Endodermal cell (in vitro differentiated cells): Measurements from ENCODE around the gene GNAZ. TPM values are rescaled to one million over a fixed set of nuclear protein-coding genes. Genes with fewer than 3 reads are reported as not detected.
A peak's percentile ranks its signal among the peaks of the same experiment; 100 is the strongest.

ENCODE experiments used
- DNase-seq: peaks from one replicate; pipeline ENCODE4 v3.0.0-alpha.2; 2017
- H3K27ac ChIP-seq: 2 replicates; pipeline ENCODE4 v1.5.1; 2013; ENCODE audit warnings: mild to moderate bottlenecking, low read depth, low read length, moderate library complexity
- H3K27me3 ChIP-seq: 2 replicates; pipeline ENCODE4 v1.6.1; 2013; ENCODE audit warnings: mild to moderate bottlenecking, low read length, moderate library complexity; ENCODE audit not compliant: insufficient read depth, control insufficient read depth, poor library complexity, severe bottlenecking
- H3K36me3 ChIP-seq: 2 replicates; pipeline ENCODE4 v1.7.0; 2013; ENCODE audit warnings: mild to moderate bottlenecking, low read length, moderate library complexity; ENCODE audit not compliant: control insufficient read depth, insufficient read depth
- H3K4me1 ChIP-seq: one replicate; pipeline ENCODE4 v1.7.0; 2013; ENCODE audit warnings: low read length; ENCODE audit not compliant: control insufficient read depth, insufficient read depth
- H3K4me3 ChIP-seq: 2 replicates; pipeline ENCODE4 v1.5.1; 2013; ENCODE audit warnings: mild to moderate bottlenecking, low read length, moderate library complexity
- H3K9ac ChIP-seq: 2 replicates; pipeline ENCODE4 v1.6.1; 2013; ENCODE audit warnings: mild to moderate bottlenecking, low read length, moderate library complexity; ENCODE audit not compliant: poor library complexity, severe bottlenecking; ENCODE audit errors: extremely low read depth
- H3K9me3 ChIP-seq: 2 replicates; pipeline ENCODE4 v1.6.1; 2013; ENCODE audit warnings: mild to moderate bottlenecking, low read length, moderate library complexity; ENCODE audit not compliant: control insufficient read depth
- H3K27ac Mint-ChIP-seq: 2 replicates; pipeline ENCODE4 v1.8.0; 2020; ENCODE audit warnings: mixed read lengths
- H3K27me3 Mint-ChIP-seq: 2 replicates; pipeline ENCODE4 v1.8.0; 2021; ENCODE audit warnings: mild to moderate bottlenecking, mixed read lengths; ENCODE audit not compliant: insufficient read depth
- H3K36me3 Mint-ChIP-seq: 2 replicates; pipeline ENCODE4 v1.8.0; 2020; ENCODE audit warnings: low read depth, mixed read lengths
- H3K4me1 Mint-ChIP-seq: 2 replicates; pipeline ENCODE4 v1.8.0; 2020; ENCODE audit warnings: mixed read lengths
- H3K4me3 Mint-ChIP-seq: 2 replicates; pipeline ENCODE4 v1.8.0; 2020; ENCODE audit warnings: mild to moderate bottlenecking, moderate library complexity, mixed read lengths
- H3K9me3 Mint-ChIP-seq: 2 replicates; pipeline ENCODE4 v1.8.0; 2020; ENCODE audit warnings: mild to moderate bottlenecking, mixed read lengths
- WGBS, 2 experiments: methylation state at CpG; one replicate each; pipeline versions ENCODE4 v1.1.5 to v1.1.7; 2013; ENCODE audit warnings: missing lambda C conversion rate in 2 of 2, mixed read lengths in 1 of 2; ENCODE audit not compliant: insufficient coverage in 1 of 2, insufficient read length in 1 of 2; 5-methylcytosine and 5-hydroxymethylcytosine counted together
- total RNA-seq, 2 donors: library from RNA; stranded (reverse); fragmentation: NEBNext Ultra II Directional in 1 of 2; extraction: Animal tissue kit (Norgen Biotek cat#: 25700) in 1 of 2; gene quantifications; 2 replicates in 1 of 2; 3 replicates in 1 of 2; pipeline ENCODE4 v1.2.1, GENCODE V29; 2021
- TF ChIP-seq, protein P1 (sequence below): fragments of 200-600 bp; sonication (generic); conservative IDR thresholded peaks from 2 replicates; pipeline ENCODE4 v1.5.0; 2021; ENCODE audit warnings: antibody characterized with exemption, mild to moderate bottlenecking

GNAZ gene
- total RNA-seq, 2 donors from 2014 or later = 16.7 to 17.9 TPM

DNA sequence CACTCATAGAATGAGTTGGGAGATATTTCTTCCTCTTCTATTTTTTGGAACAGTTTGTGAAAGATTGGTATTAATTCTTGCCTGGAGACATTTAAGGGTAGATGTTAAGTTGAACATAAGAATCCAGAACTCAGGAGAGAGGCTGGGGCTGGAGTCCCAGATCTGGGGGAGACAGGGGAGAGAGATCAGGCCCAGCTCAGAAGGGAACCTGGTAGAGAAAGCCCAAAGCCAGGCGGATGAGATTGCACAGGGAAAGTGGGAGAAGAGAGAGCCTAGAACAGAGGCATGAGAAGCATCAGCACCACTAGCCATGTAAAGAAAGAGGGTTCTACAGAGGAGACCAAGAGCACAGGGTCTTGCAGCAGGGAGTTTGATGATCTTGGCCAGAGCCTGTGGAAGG is 13.0 kb upstream of the GNAZ start:
- H3K27me3 Mint-ChIP-seq = peaks cover 17% of the 10 kb centered on the region
- DNase-seq = no peak

DNA sequence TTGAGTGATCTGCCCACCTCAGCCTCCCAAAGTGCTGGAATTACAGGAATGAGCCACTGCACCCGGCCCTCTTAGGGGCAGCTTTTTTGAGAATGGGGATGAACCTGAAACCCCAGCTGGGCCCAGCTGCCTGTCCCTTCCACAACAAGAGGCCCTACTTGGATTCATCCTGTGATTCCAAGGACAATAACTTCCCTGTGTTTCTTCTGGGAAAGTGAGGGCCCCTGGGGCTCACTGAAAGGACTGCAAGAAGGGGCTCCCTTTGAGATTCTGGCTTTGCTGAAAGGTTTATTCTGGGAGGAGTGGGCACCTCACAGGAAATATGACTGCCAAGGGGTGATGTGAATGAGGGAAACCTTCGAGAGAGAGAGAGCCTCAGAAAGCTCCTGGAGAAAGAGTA is 12.3 kb upstream of the GNAZ start:
- Histone ChIP-seq H3K27ac (no peak overlapping the region), H3K27me3 (no peaks in the 10 kb centered on the region), H3K4me3 (no peak overlapping the region), H3K9me3 (peaks cover 6% of the 10 kb centered on the region), H3K9ac (no peak overlapping the region), H3K36me3 (no peaks in the 10 kb centered on the region), H3K4me1 (no peaks in the 10 kb centered on the region)
- 74 to 83% methylated on average over 1 to 2 of the region's 2 CpGs for WGBS, 2 experiments
- peaks cover 4% of the 10 kb centered on the region for H3K9me3 Mint-ChIP-seq
- no peak overlapping the region for H3K27ac Mint-ChIP-seq
- TF ChIP-seq, protein P1, sequence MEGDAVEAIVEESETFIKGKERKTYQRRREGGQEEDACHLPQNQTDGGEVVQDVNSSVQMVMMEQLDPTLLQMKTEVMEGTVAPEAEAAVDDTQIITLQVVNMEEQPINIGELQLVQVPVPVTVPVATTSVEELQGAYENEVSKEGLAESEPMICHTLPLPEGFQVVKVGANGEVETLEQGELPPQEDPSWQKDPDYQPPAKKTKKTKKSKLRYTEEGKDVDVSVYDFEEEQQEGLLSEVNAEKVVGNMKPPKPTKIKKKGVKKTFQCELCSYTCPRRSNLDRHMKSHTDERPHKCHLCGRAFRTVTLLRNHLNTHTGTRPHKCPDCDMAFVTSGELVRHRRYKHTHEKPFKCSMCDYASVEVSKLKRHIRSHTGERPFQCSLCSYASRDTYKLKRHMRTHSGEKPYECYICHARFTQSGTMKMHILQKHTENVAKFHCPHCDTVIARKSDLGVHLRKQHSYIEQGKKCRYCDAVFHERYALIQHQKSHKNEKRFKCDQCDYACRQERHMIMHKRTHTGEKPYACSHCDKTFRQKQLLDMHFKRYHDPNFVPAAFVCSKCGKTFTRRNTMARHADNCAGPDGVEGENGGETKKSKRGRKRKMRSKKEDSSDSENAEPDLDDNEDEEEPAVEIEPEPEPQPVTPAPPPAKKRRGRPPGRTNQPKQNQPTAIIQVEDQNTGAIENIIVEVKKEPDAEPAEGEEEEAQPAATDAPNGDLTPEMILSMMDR = no peak
- no peaks in the 10 kb centered on the region for H3K36me3 Mint-ChIP-seq
- no peaks in the 10 kb centered on the region for H3K4me1 Mint-ChIP-seq
- H3K4me3 Mint-ChIP-seq = no peak overlapping the region
- DNase-seq = peak; percentile 27
- peaks cover 19% of the 10 kb centered on the region for H3K27me3 Mint-ChIP-seq

More for the DNA sequence above, 13.0 kb upstream of the GNAZ start:
- H3K36me3 Mint-ChIP-seq = no peaks in the 10 kb centered on the region
- Histone ChIP-seq H3K4me1 (no peaks in the 10 kb centered on the region), H3K9ac (no peak overlapping the region), H3K9me3 (peaks cover 6% of the 10 kb centered on the region), H3K27me3 (no peaks in the 10 kb centered on the region), H3K4me3 (no peak overlapping the region), H3K27ac (no peak overlapping the region), H3K36me3 (no peaks in the 10 kb centered on the region)
- no peaks in the 10 kb centered on the region for H3K4me1 Mint-ChIP-seq
- TF ChIP-seq, protein P1 = no peak
- WGBS, 2 experiments = 0% methylated on average over 1 of the region's 1 CpG
- H3K27ac Mint-ChIP-seq = no peak overlapping the region
- H3K4me3 Mint-ChIP-seq = no peak overlapping the region
- peaks cover 4% of the 10 kb centered on the region for H3K9me3 Mint-ChIP-seq

DNA sequence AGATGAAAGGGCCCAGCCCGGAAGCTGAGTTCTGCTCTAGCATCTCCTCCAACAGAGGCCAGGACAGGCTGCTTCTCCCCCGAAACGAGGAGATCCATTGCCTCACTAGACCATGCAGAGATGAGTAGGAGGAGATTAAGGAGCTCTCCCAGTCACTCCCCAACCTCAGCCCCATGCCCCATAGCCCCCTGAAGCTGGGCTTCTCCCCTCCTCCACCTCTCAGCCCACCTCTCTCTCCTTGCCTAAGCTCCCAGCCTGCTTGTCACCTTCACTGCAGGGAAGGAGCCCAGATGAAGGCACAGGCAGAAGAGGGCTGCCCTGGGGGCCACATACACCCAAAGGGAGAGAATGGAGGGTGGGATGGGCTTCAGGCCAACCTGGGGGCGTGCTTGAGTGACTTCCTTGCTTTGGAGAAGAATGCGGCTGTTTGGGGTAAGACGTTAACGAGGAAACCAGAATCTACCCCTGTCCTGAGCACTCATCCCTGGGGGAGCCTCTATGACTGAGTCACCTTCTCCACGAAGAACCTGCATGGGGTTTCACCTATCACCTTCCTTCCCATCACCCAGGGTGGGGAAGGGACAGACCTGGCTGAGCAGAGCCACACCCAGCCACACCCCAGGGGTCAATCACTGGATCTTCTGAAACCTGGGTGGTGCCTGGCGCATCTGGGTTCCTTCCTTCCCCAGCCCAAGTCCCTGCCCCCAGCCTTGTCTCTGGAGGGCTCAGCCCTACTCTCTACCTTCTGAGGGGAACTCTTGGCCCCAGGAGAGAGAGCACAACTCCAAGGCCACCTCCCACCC is 11.6 kb upstream of the GNAZ start:
- H3K9me3 Mint-ChIP-seq = peaks cover 4% of the 10 kb centered on the region
- 85 to 95% methylated on average over 7 to 9 of the region's 9 CpGs for WGBS, 2 experiments
- DNase-seq = peak; percentile 28
- H3K4me3 ChIP-seq = no peak overlapping the region
- H3K9ac ChIP-seq = no peak overlapping the region
- no peak overlapping the region for H3K27ac Mint-ChIP-seq
- no peaks in the 10 kb centered on the region for H3K4me1 ChIP-seq
- H3K27ac ChIP-seq = no peak overlapping the region
- H3K4me1 Mint-ChIP-seq = no peaks in the 10 kb centered on the region
- H3K4me3 Mint-ChIP-seq = no peak overlapping the region
- TF ChIP-seq, protein P1 = no peak
- H3K9me3 ChIP-seq = peaks cover 6% of the 10 kb centered on the region
- H3K36me3 Mint-ChIP-seq = no peaks in the 10 kb centered on the region
- no peaks in the 10 kb centered on the region for H3K27me3 ChIP-seq
- H3K27me3 Mint-ChIP-seq = peaks cover 17% of the 10 kb centered on the region
- no peaks in the 10 kb centered on the region for H3K36me3 ChIP-seq
